Amniotic epithelial cell (primary cell): ENCODE data around the gene ALDH4A1.
A peak's percentile ranks its signal among the peaks of the same experiment; 100 is the strongest.
"Not testable (repeated sequence)": the region's sequence is repeated elsewhere in the genome, so short reads cannot be mapped to it uniquely, and the experiment has no call there.

Experiments used
- DNase-seq: peaks from one replicate; pipeline ENCODE4 v3.0.0-alpha.2; 2010; ENCODE audit warnings: low read depth

The ALDH4A1 gene

DNA sequence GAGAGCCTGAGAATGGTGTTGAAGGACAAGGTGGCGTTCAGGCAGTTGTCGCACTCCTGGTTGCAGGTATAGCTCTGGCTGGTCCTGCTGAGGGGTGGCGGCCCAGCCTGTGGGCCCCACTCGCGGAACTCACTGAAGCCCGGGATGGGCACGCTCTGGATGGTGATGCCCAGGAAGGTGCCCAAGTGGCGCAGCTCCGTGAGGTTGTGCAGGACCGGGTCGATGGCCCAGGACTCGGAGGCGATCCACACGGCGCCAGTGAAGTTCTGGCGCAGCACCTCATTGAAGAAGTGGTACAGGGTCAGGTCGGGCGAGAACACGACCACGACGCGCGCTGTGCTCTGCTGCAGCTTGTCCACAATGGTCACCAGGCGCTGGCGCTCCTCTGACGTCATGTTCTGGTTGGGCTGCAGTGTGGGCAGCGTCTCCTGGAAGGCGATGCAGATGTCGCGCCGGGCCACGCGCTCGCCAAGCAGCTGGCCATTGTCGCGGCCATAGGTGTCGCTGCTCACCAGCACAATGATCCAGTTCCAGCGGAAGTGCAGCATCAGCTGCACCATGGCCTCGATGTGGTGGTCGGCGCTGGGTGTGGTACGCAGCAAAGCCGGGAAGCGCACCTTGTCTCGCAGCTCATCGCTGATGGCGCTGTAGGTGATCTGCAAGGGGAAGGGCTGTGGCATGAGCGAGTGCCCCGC, 47.9 kb downstream of the ALDH4A1 start:
- DNase-seq, result no peak

DNA sequence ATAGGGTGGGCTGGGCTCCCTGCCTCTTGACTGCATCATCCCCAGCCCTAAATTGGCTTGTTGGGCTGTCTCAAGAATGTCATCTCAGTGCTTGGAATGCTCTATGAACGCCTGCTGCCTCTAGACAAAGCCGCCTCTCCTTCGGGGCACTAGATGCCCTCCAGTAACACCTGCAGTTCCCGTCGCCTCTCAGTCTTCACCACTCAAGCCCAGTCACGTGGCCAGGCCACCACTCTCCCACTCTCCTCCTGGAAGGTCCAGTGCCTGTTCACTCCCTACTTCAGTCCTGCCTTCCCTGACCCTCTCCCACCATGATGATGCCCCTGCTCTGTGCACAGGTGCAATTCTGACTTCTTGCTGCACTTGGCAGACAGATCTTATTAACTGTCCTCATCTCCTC, 49.9 kb downstream of the ALDH4A1 start:
- no peak for DNase-seq

DNA sequence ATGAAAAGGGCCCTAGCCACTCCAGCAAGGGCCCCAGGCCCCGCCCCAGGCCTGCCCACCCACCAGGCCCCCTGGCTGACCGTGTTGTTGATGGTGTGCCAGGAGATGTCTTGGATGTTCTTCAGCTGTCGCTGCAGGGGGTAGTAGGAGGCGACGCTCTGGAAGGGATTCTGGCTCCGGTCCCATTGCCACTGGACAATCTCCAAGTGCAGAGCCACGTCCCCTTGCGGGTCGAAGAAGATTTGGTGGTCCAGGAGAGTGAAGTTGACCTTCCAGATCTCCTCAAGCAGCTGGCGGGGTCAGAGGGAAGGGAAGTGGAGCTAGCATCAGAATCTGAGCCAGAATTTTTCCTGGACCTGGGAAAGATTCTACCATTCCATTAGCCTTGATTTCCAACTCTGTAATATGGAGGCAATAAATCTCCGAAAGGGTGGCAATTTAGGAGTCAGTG, 53.1 kb downstream of the ALDH4A1 start:
- DNase-seq, result no peak

DNA sequence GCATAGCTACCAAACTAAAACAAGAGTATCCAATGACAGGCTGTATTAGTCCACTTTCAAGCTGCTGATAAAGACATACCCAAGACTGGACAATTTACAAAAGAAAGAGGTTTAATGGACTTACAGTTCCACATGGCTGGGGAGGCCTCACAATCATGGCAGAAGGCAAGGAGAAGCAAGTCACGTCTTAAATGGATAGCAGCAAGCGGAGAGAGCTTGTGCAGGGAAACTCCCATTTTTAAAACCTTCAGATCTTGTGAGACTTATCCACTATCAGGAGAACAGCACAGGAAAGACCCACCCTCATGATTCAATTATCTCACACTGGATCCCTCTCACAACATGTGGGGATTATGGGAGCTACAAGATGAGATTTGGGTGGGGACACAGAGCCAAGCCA, 54.6 kb downstream of the ALDH4A1 start:
- not testable (repeated sequence) for DNase-seq

DNA sequence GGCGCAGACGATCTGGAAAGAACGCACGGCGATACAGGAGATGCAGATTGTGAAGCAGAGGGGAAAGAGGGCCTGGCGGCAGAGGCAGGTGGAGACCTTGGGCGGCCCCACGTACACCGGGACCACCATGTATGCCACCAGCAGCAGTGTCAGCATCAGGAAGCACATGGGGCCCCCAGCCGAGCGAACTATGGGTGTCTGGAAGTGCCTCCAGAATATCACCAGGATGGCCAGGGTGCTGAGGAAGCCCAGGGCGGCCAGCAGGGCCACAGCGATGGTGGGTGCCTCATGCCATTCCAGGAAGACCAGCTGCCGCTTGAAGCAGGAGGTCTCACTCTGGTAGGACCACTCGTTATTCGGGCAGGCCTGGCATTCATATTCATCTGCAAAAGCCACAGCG, 62.2 kb downstream of the ALDH4A1 start:
- no peak for DNase-seq

DNA sequence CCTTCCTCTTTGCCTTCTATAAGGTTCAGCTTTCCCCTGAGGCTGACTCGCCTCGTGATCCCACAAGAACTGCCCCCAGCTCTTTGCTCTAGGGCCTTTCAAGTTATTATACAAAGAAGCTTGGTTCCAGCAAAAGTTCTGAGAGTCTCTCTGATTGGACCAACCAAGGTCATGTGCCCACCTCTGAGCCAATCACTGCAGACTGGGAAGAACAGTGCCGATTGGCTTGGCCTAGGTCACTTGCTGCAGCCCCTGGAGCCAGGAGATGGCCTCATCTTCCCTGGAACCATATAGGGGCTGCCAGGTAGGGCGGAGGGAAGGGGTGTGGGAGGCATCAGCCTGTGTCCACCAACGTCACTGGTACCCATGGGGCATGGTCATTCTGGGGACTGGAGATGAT, 65.7 kb downstream of the ALDH4A1 start:
- DNase-seq, result peak; percentile 2

DNA sequence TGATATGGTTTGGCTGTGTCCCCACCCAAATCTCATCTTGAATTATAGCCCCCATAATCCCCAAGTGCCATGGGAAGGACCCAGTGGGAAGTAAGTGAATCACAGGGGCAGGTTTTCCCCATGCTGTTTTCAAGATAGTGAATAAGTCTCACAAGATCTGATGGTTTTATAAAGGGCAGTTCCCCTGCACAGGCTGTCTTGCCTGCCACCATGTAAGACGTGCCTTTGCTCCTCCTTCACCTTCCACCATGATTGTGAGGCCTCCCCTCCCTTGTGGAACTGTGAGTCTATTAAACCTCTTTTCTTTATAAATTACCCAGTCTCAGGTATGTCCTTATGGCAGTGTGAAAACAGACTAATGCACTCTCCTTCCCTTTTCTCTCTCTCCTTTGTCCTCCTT, 70.0 kb downstream of the ALDH4A1 start:
- DNase-seq, result not testable (repeated sequence)

DNA sequence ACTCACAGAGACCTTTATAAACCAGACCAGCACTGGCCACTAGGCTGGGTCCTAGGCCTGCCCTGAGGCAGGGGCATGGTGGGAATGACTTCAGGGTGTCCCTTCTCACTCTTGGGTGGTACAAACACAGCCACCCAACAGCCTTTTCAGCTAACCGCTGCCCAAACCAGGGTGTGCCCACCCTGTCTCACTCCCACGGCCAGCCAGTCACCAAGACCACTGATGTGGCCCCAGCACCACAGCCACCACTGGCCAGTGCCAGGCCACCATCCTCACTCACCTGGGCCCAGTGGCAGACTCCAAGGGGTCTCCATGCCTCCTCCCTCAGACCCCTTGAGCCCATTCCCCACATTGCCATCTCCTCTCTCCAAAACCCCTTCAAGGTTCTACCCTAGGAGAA, 70.7 kb downstream of the ALDH4A1 start:
- DNase-seq, result no peak

DNA sequence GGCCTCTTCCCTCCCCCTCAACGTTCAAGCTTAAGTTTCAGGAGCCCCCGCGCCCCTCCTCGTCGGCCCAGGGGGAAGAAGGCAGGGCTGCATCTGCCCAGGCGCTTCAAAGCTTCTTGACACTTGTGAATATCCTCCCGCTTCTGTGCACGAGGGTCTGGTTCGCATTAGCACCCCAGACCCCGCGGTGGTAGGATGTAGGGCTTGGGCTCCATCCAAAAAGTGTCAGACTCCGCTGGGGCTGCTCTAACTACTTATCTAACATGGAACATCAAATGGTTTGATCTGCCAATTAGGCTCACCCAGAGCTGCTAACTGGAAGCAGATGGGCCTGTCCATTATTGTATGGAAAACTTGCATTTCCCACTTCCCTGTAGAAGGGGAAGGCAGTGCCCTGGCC, 71.8 kb downstream of the ALDH4A1 start:
- no peak for DNase-seq

DNA sequence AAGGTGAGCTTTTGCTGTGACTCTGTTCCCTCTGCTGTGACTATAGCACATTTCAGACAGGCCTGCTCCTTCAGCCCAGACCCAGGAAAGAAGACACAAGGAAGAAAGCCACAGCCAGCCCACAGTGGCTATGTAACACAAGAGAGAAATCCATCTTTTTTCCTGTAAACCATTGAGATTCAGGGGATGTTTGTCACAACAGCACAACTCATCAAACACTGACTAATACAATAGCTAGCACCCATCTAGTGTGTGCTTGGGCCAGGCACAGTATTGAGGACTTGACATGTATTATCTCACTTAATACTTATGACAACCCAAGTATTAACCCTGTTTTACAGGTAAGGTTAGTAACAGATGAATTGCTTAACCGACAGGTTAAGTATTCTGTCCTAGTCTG, 72.7 kb downstream of the ALDH4A1 start:
- DNase-seq, result no peak

DNA sequence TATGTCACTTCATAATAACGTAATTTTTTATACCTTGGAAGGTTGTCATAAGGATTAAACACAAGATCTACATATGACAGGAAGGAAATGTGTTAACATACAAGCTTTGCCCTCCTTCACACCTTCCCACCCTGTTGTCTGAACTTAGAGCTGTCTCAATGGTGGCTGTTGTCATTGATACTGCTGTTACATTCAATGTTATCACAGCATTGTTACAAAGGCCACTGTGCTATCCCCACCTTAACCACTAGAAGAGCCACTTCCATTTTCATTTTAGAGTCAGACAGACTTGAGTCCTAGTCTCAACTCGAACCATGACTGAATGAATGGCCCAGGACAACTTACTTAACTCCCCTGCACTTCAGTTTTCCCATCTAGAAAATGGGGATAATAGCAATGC, 74.1 kb downstream of the ALDH4A1 start:
- DNase-seq, result no peak

DNA sequence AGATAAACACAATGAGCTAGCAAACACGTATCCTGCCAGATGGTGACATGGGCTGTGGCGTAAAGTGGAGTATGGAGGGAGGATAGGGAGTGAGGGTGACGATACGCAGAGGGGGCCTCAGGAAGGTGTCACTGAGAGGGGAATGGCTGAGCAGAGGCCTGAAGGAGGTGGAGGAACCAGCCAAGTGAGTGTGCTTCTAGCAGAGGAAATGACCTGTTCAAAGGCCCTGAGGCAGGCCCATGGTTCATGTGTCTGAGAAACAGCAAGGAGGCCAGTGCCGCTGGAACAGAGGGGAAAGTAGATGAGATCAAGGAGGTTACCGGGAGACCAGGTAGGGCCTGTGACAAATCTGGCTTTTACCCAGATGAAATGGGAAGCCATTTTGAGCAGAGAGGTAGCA, 78.9 kb downstream of the ALDH4A1 start:
- no peak for DNase-seq
